Right cardiac atrium (tissue), 5 donors: ENCODE data around the gene IGSF8. TPM values are rescaled to one million over a fixed set of nuclear protein-coding genes. Genes with fewer than 3 reads are reported as not detected.

Experiments
- ATAC-seq, 2 donors: fragments of 200-7000 bp; cut with Tn5 transposase; one replicate each; pipeline versions ENCODE4 v1.8.0 to v1.9.1; 2020; ENCODE audit warnings: moderate library complexity in 2 of 2, mild to moderate bottlenecking in 1 of 2
- DNase-seq, 3 donors: peaks; one replicate each; pipeline ENCODE4 v3.0.0-alpha.2; 2020
- H3K27ac ChIP-seq: one replicate; pipeline ENCODE4 v1.5.1; 2013; ENCODE audit warnings: mild to moderate bottlenecking, low read length, control low read depth, moderate library complexity
- H3K27me3 ChIP-seq: one replicate; pipeline ENCODE4 v1.6.1; 2013; ENCODE audit not compliant: control insufficient read depth, insufficient read depth
- H3K4me1 ChIP-seq: one replicate; pipeline ENCODE4 v1.6.1; 2013; ENCODE audit warnings: low read length; ENCODE audit not compliant: control insufficient read depth, insufficient read depth
- H3K4me3 ChIP-seq: one replicate; pipeline ENCODE4 v1.5.1; 2013; ENCODE audit warnings: low read length, control low read depth
- H3K9me3 ChIP-seq: one replicate; pipeline ENCODE4 v1.6.1; 2013; ENCODE audit warnings: low read length; ENCODE audit not compliant: control insufficient read depth
- WGBS: extraction: QIAGEN DNeasy Blood & Tissue Kit; methylation state at CpG from one replicate; pipeline ENCODE4 v1.1.7; 2013; 5-methylcytosine and 5-hydroxymethylcytosine counted together
- intact Hi-C, 4 donors: fragments of 100-400 bp; cut with DNase I; formaldehyde crosslinking; loops; one replicate each; pipeline versions ENCODE4 v1.11.0 to v1.14.0; 2022 to 2023
- polyA plus RNA-seq: library from polyadenylated mRNA; stranded (reverse); fragments of 200-250 nt; gene quantifications from one replicate; pipeline ENCODE4 v1.2.3, GENCODE V29; 2013
- total RNA-seq, 4 donors: library from RNA; stranded (reverse); fragmentation: NEBNext Ultra II Directional; extraction: Animal tissue kit (Norgen Biotek cat#: 25700); gene quantifications; one replicate each; pipeline ENCODE4 v1.2.1, GENCODE V29; 2021
- donor health status: healthy with polysubstance abuse.
- donor health status: DM: no; HTN: yes; CAD: no.
- donor health status: DM: no; HTN: no; CAD: no.
- donor health status: DM: no; HTN: yes; CAD: no; lungs with severe emphysema.
- donor health status: DM: yes; HTN: yes; CAD: no.

Gene IGSF8
- total and polyA plus RNA-seq, 5 donors, result 18.2 to 24.2 (median 18.8) TPM

DNA sequence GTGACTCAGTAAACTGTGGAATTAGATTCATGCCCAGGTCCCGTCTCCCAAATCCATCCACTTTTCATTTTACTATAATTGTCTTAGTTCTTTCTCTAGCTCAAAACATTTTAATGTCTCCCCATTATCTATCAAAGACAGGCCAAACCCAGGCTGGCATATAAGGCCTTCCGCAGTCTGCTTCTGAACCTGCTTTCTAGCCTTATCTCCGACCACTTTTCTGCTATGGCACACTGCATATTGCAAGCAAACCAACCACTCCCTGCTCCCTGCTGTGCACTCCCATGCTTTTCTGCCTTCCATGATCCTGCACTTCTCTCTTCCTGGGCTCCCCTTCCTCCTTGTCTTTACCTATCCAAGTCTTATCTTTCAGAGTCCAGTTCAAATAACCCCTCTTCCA is 49.3 kb downstream of the IGSF8 start:
- WGBS, result 86% methylated on average over 3 of the region's 3 CpGs
- intact Hi-C loops, result loop anchor here in 1 of 4 donors (5.0 kb wide), 1 partner anchor 33 kb away; the partner anchor contains the start of gene KCNJ9
- H3K27me3 ChIP-seq, result no peaks in the 10 kb centered on the region
- no peaks in the 10 kb centered on the region for H3K9me3 ChIP-seq
- no peak overlapping the region for H3K4me3 ChIP-seq
- H3K27ac ChIP-seq, result no peak overlapping the region
- peaks cover 2% of the 10 kb centered on the region for H3K4me1 ChIP-seq
- ATAC-seq, result no peak
- no peak for DNase-seq

DNA sequence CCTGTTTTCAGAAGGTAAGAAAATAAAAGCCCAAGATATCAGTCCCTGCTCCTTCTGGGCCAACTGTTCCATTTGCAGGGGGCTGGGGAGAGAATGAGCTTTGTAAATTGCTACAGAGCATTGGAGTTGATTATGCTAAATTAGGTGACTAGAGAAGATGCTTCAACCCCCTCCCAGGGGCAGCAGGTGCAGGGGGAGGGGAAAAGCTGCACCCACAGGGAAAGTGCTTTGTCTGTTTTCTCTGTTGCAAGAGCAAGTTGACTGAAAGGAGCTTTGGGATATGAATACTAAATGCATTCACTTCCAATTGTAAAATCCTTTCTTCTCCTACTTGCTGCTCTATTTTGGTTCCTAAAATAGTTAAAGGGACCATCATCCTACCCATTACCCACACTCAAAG is 50.1 kb downstream of the IGSF8 start:
- ATAC-seq, result no peak
- no peak for DNase-seq
- Histone ChIP-seq H3K27ac (no peak overlapping the region), H3K27me3 (no peaks in the 10 kb centered on the region), H3K4me1 (peaks cover 2% of the 10 kb centered on the region), H3K9me3 (no peaks in the 10 kb centered on the region), H3K4me3 (no peak overlapping the region)
- intact Hi-C loops, result loop anchor here in 1 of 4 donors (5.0 kb wide), 1 partner anchor 34 kb away; the partner anchor contains the start of gene KCNJ9

DNA sequence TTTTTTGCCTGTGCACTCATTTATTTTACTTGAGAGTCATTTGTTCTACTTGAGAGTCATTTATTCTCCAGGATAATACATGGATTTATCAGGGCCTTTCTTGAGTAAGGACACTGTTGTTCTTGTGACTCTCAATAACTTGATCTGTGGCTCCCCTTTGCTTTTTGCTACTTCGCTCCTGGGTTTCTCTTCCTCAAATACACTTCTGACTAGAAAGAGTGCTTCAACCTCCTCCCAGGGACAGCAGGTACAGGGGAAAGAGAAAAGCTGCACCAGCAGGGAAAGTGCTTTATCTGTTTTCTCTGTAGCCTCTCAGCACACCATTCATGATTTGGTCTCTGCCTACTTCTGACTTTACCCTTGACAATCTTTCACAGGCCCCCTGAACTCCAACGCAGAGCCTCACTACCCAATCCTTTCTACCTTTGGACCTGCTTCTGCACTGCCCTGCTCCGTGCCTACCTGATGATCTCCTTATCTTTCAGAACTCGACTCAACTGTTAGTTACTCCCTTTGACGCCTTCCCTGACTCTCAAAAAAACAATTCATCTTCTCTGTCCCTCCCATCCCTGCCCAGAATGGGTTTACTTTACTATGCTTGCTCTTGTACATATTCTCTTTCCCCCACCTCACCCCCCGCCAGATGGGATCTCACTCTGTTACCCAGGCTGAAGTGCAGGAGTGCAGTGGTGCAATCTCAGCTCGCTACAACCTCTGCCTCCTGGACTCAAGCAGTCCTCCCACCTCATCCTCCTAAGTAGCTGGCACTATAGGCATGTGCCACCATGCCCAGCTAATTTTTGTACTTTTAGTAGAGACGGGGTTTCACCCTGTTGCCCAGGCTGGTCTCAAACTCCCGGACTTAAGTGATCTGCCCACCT is 51.1 kb downstream of the IGSF8 start:
- no peak overlapping the region for H3K27ac ChIP-seq
- no peak for DNase-seq
- no peak for ATAC-seq
- WGBS, result 69% methylated on average over 9 of the region's 9 CpGs
- no peaks in the 10 kb centered on the region for H3K9me3 ChIP-seq
- intact Hi-C loops, result loop anchor here in 1 of 4 donors (5.0 kb wide), 1 partner anchor 35 kb away; the partner anchor contains the start of gene KCNJ9
- H3K4me1 ChIP-seq, result peaks cover 2% of the 10 kb centered on the region
- no peak overlapping the region for H3K4me3 ChIP-seq
- no peaks in the 10 kb centered on the region for H3K27me3 ChIP-seq

DNA sequence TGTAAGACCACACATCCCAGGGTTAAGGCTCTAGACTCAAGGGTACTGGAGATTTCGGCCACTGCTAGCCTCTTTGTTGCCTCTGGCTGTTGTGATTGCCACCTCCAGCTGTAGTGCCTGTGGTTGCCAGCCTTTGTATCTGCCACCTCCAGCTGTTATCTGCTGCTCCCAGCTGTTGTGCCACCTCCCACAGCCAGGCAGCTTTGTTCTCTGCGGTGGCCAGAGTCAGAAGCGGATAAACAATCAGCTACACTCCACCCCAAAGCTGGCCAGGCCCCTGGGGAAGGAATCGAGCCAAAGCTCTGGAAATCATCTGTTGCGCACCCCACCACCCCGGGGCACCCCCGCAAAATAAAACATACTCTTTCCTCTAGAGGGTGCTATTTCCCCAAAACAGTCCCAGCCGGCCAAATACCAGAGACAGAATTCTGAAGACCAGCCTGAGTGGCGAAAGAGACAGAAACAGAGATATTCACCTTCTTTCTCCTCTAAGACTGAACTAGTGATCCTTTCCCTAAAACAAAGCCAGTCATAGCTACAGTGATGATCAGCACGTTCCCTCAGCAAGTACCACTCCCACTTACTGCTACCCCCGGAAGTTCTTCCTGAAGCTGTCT is 51.8 kb downstream of the IGSF8 start:
- Histone ChIP-seq H3K4me3 (no peak overlapping the region), H3K27me3 (no peaks in the 10 kb centered on the region), H3K27ac (no peak overlapping the region), H3K4me1 (peaks cover 2% of the 10 kb centered on the region), H3K9me3 (no peaks in the 10 kb centered on the region)
- WGBS, result 6% methylated on average over 11 of the region's 11 CpGs
- intact Hi-C loops, result loop anchor here in 1 of 4 donors (5.0 kb wide), 1 partner anchor 36 kb away; the partner anchor contains the start of gene KCNJ9
- DNase-seq (peak; percentile 54 to 75 (median 73)), ATAC-seq (peak; percentile 74 to 81)

DNA sequence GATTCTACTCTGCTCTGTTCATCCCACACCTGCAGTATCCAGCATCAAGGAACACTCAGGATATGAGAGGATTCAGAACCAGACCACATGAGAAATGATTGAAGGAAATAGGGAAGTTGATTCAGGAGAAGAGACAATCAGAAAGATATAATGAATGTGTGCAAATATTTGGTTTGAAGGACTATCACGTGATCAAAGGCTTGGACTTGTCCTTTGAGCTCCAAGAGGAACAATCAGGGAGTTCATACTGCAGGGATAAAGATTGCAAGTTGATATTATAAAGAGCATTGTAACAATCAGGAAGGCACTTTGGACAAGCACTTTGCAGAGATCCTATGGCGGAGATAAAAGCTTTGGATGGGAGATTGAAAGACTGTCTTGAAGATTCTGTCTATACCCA is 52.8 kb downstream of the IGSF8 start:
- H3K4me3 ChIP-seq, result no peak overlapping the region
- 58% methylated on average over 2 of the region's 2 CpGs for WGBS
- DNase-seq (no peak), ATAC-seq (no peak)
- intact Hi-C loops, result loop anchor here in 1 of 4 donors (5.0 kb wide), 1 partner anchor 37 kb away; the partner anchor contains the start of gene KCNJ9
- H3K27ac ChIP-seq, result no peak overlapping the region
- H3K4me1 ChIP-seq, result peaks cover 2% of the 10 kb centered on the region
- no peaks in the 10 kb centered on the region for H3K9me3 ChIP-seq
- H3K27me3 ChIP-seq, result no peaks in the 10 kb centered on the region

DNA sequence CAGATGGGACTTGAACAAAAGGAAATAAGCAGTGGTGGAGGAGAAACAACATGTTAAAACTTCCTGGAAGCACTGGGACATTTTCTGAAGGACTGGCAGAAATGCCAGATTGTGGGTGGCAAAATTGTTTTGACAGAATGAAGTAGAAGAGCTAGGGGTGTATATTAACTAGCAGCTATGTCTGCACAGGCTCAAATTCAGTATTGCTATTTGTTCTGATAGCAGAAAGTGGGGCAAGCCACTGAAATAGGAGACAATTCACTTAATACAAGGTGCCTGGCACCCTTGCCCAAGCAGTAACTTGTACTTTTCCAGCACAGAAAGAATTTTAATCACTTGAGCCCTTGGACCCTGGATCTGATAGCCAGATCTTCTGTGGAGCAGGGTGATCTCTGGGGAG is 54.9 kb downstream of the IGSF8 start:
- Histone ChIP-seq H3K9me3 (no peaks in the 10 kb centered on the region), H3K27ac (no peak overlapping the region), H3K27me3 (no peaks in the 10 kb centered on the region), H3K4me1 (peaks cover 2% of the 10 kb centered on the region), H3K4me3 (no peak overlapping the region)
- intact Hi-C loops, result no loop called here
- no peak for DNase-seq
- ATAC-seq, result no peak

Other genes with a start within 250 kb of the IGSF8 start
- under 1 TPM in 2 of 4 donors, not detected in 2; 0.19 to 0.23 TPM for gene VSIG8, start 236.0 kb downstream of the IGSF8 start, total RNA-seq
- 0.07 TPM for gene VSIG8, start 236.0 kb downstream of the IGSF8 start, polyA plus RNA-seq
- 1 to 10 TPM; 3.4 to 5.6 (median 3.9) TPM for gene CFAP45, start 198.5 kb downstream of the IGSF8 start, total RNA-seq
- gene CFAP45, start 198.5 kb downstream of the IGSF8 start, polyA plus RNA-seq, result 9.4 TPM
- 100 to 1,000 TPM; 117 to 253 (median 162) TPM for gene TAGLN2, start 173.1 kb downstream of the IGSF8 start, total RNA-seq
- 186 TPM for gene TAGLN2, start 173.1 kb downstream of the IGSF8 start, polyA plus RNA-seq
- 1 to 10 TPM in 3 of 4 donors, under 1 TPM in 1; 0.17 to 2.7 (median 2.3) TPM for gene IGSF9, start 153.0 kb downstream of the IGSF8 start, total RNA-seq
- 1.3 TPM for gene IGSF9, start 153.0 kb downstream of the IGSF8 start, polyA plus RNA-seq
- not detected for gene SLAMF9, start 144.4 kb downstream of the IGSF8 start, total RNA-seq
- gene SLAMF9, start 144.4 kb downstream of the IGSF8 start, polyA plus RNA-seq, result not detected
- gene PIGM, start 66.6 kb downstream of the IGSF8 start, total RNA-seq, result 1 to 10 TPM; 4.0 to 4.6 (median 4.3) TPM
- 2.7 TPM for gene PIGM, start 66.6 kb downstream of the IGSF8 start, polyA plus RNA-seq
- under 1 TPM; 0.11 to 0.31 (median 0.20) TPM for gene KCNJ10, start 28.5 kb downstream of the IGSF8 start, total RNA-seq
- gene KCNJ10, start 28.5 kb downstream of the IGSF8 start, polyA plus RNA-seq, result 0.14 TPM
- not detected for gene KCNJ9, start 17.1 kb downstream of the IGSF8 start, total RNA-seq
- not detected for gene KCNJ9, start 17.1 kb downstream of the IGSF8 start, polyA plus RNA-seq
- gene ATP1A2, start 17.1 kb upstream of the IGSF8 start, total RNA-seq, result 100 to 1,000 TPM; 150 to 323 (median 257) TPM
- 89.6 TPM for gene ATP1A2, start 17.1 kb upstream of the IGSF8 start, polyA plus RNA-seq
- under 1 TPM in 3 of 4 donors, not detected in 1; 0.08 to 0.43 (median 0.28) TPM for gene ATP1A4, start 53.0 kb upstream of the IGSF8 start, total RNA-seq
- 0.07 TPM for gene ATP1A4, start 53.0 kb upstream of the IGSF8 start, polyA plus RNA-seq
- 10 to 100 TPM in 3 of 4 donors, 1 to 10 TPM in 1; 9.5 to 24.7 (median 15.3) TPM for gene CASQ1, start 92.0 kb upstream of the IGSF8 start, total RNA-seq
- gene CASQ1, start 92.0 kb upstream of the IGSF8 start, polyA plus RNA-seq, result 33.3 TPM
- 100 to 1,000 TPM; 169 to 223 (median 197) TPM for gene PEA15, start 106.8 kb upstream of the IGSF8 start, total RNA-seq
- gene PEA15, start 106.8 kb upstream of the IGSF8 start, polyA plus RNA-seq, result 219 TPM
- gene DCAF8, start 163.9 kb upstream of the IGSF8 start, total RNA-seq, result 100 to 1,000 TPM; 113 to 152 (median 122) TPM
- 97.8 TPM for gene DCAF8, start 163.9 kb upstream of the IGSF8 start, polyA plus RNA-seq
- 100 to 1,000 TPM in 2 of 4 donors, 10 to 100 TPM in 2; 97.4 to 113 (median 105) TPM for gene PEX19, start 186.5 kb upstream of the IGSF8 start, total RNA-seq
- gene PEX19, start 186.5 kb upstream of the IGSF8 start, polyA plus RNA-seq, result 42.5 TPM
- 100 to 1,000 TPM; 115 to 140 (median 121) TPM for gene COPA, start 244.6 kb upstream of the IGSF8 start, total RNA-seq
- 69.1 TPM for gene COPA, start 244.6 kb upstream of the IGSF8 start, polyA plus RNA-seq
- 10 to 100 TPM; 67.1 to 84.3 (median 70.3) TPM for gene NCSTN, start 244.8 kb upstream of the IGSF8 start, total RNA-seq
- gene NCSTN, start 244.8 kb upstream of the IGSF8 start, polyA plus RNA-seq, result 60.7 TPM